OCI-LY7 (cell line): ENCODE measurements around the gene KRT39. TPM values are rescaled to one million over a fixed set of nuclear protein-coding genes. Genes with fewer than 3 reads are reported as not detected.

Source experiments
- BruUV-seq: library from RNA; stranded (reverse); fragments of 400-500 nt; replicated peaks from 2 replicates; lab custom pipeline; 2021; lab: Mats Ljungman, UMichigan
- CTCF ChIA-PET: fragments of 300-600 bp; sonication (Branson Sonifier 250); formaldehyde crosslinking; loops from one replicate; lab custom pipeline; 2022; ENCODE audit warnings: antibody characterized with exemption; ENCODE audit not compliant: unreplicated experiment; lab: Charles Lee
- POLR2A ChIA-PET: fragments of 300-600 bp; sonication (Branson Sonifier 250); formaldehyde crosslinking; loops from one replicate; lab custom pipeline; 2022; ENCODE audit warnings: antibody characterized with exemption; lab: Charles Lee
- DNase-seq: peaks from one replicate; pipeline ENCODE4 v3.0.0-alpha.2; 2015; ENCODE audit warnings: low spot score
- H2AFZ ChIP-seq: fragments of 200-600 bp; sonication (generic), shearing (Covaris generic); 2 replicates; pipeline ENCODE4 v1.6.1; 2014; ENCODE audit warnings: mild to moderate bottlenecking, antibody characterized with exemption, low read length, moderate library complexity
- H3K27ac ChIP-seq: fragments of 200-600 bp; sonication (generic); 2 replicates; pipeline ENCODE4 v1.5.1; 2014; ENCODE audit warnings: mixed run types, low read depth, mild to moderate bottlenecking, moderate library complexity, low read length, inconsistent platforms; ENCODE audit not compliant: poor library complexity, severe bottlenecking
- H3K36me3 ChIP-seq: fragments of 200-600 bp; sonication (generic); 2 replicates; pipeline ENCODE4 v1.6.1; 2014; ENCODE audit warnings: mild to moderate bottlenecking, antibody characterized with exemption, low read length, moderate library complexity, mixed read lengths; ENCODE audit not compliant: insufficient read depth
- H3K4me1 ChIP-seq: fragments of 200-600 bp; sonication (generic); 2 replicates; pipeline ENCODE4 v1.5.1; 2014; ENCODE audit warnings: mild to moderate bottlenecking, low read length; ENCODE audit not compliant: insufficient read depth, poor library complexity, severe bottlenecking
- H3K4me2 ChIP-seq: fragments of 200-600 bp; sonication (generic); 2 replicates; pipeline ENCODE4 v1.6.1; 2014; ENCODE audit warnings: mild to moderate bottlenecking, low read length
- H3K4me3 ChIP-seq: fragments of 200-600 bp; sonication (generic); 2 replicates; pipeline ENCODE4 v1.5.1; 2014; ENCODE audit warnings: mild to moderate bottlenecking, low read depth, low read length; ENCODE audit not compliant: poor library complexity, severe bottlenecking
- H3K79me2 ChIP-seq: fragments of 200-600 bp; sonication (generic); 2 replicates; pipeline ENCODE4 v1.6.1; 2016; ENCODE audit warnings: low read depth, mild to moderate bottlenecking, low read length, moderate library complexity, mixed read lengths; ENCODE audit not compliant: insufficient read depth
- H3K9me2 ChIP-seq: fragments of 200-600 bp; sonication (generic); 2 replicates; pipeline ENCODE4 v1.6.1; 2016; ENCODE audit warnings: mild to moderate bottlenecking, low read length, mixed read lengths; ENCODE audit not compliant: insufficient read depth
- H3K9me3 ChIP-seq: fragments of 200-600 bp; sonication (generic); 2 replicates; pipeline ENCODE4 v1.6.1; 2014; ENCODE audit warnings: mild to moderate bottlenecking, mixed run types, low read length, mixed read lengths
- H4K20me1 ChIP-seq: fragments of 200-600 bp; sonication (generic); 2 replicates; pipeline ENCODE4 v1.6.1; 2014; ENCODE audit warnings: mild to moderate bottlenecking, antibody characterized with exemption, low read length, moderate library complexity, mixed read lengths; ENCODE audit not compliant: insufficient read depth
- CTCF ChIP-seq: fragments of 200-600 bp; sonication (generic); conservative IDR thresholded peaks from 2 replicates; pipeline ENCODE4 v1.5.1; 2014; ENCODE audit warnings: mild to moderate bottlenecking, antibody characterized with exemption, low read length, moderate library complexity, mixed read lengths
- EZH2phosphoT487 ChIP-seq: fragments of 200-600 bp; sonication (generic); IDR thresholded peaks from 2 replicates; pipeline ENCODE4 v1.6.1; 2018; ENCODE audit warnings: low read depth, borderline replicate concordance, mild to moderate bottlenecking, mixed run types, antibody characterized with exemption, low read length, moderate library complexity, mixed read lengths
- intact Hi-C: fragments of 100-400 bp; cut with micrococcal nuclease; formaldehyde crosslinking; loops from one replicate; pipeline ENCODE4 v1.10.0; 2022; ENCODE audit not compliant: unreplicated experiment
- total RNA-seq, 2 experiments: library from RNA; depleted of rRNA in 1 of 2; stranded (reverse); fragments of >200 nt in 1 of 2; shearing (Covaris generic) in 1 of 2; gene quantifications; 2 replicates each; pipeline ENCODE4 v1.2.3, GENCODE V29; 2014 to 2022

Gene KRT39
- total RNA-seq, 2 experiments from 2014 or later, result not detected

GRCh38 chr17:40916366-40916765 is 50.4 kb downstream of the KRT39 start:
- intact Hi-C loops, result no loop called here

DNA sequence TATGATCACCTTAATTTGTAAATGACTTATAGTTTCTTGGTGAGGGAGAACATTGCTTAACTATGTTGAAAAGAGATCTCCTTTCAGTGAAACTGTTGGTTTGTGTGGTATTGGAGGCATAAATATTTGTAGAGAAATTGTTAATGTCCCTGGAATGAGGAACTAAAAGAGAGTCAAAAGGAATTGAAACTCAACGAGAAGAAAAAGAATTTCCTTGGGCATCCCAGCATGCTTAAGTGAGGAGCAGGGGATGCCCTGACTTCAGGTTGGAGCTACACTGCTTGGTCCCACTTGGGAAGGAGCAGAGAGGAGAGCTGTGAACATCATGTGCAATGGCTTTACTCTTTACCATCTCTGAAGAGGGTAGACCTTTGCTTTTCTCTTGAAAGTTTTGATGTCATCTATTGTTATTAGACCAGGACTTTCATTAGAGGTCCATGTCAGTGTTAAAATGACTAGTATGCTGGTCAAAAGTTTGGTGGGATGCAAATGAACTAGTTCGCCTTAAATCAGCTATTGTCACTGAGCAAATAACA is 51.0 kb downstream of the KRT39 start:
- intact Hi-C loops, result no loop called here
- no peaks in the 10 kb centered on the region for H4K20me1 ChIP-seq
- no peaks in the 10 kb centered on the region for H3K79me2 ChIP-seq
- H2AFZ ChIP-seq, result no peak overlapping the region
- no peaks in the 10 kb centered on the region for H3K4me1 ChIP-seq
- no peaks in the 10 kb centered on the region for H3K36me3 ChIP-seq
- H3K9me2 ChIP-seq, result no peaks in the 10 kb centered on the region
- ChIA-PET CTCF (no interaction called here), POLR2A (no interaction called here)
- H3K4me3 ChIP-seq, result no peak overlapping the region
- no peak for TF ChIP-seq EZH2phosphoT487
- no peak for TF ChIP-seq CTCF
- H3K4me2 ChIP-seq, result no peak overlapping the region
- no peaks in the 10 kb centered on the region for H3K9me3 ChIP-seq
- H3K27ac ChIP-seq, result no peak overlapping the region
- no TSS peak for BruUV-seq
- DNase-seq, result no peak

More at GRCh38 chr17:40916366-40916765, 50.4 kb downstream of the KRT39 start:
- no peak overlapping the region for H3K27ac ChIP-seq
- TF ChIP-seq CTCF (no peak), EZH2phosphoT487 (no peak)
- H3K36me3 ChIP-seq, result no peaks in the 10 kb centered on the region
- H3K4me1 ChIP-seq, result no peaks in the 10 kb centered on the region
- H2AFZ ChIP-seq, result no peak overlapping the region
- H4K20me1 ChIP-seq, result no peaks in the 10 kb centered on the region
- ChIA-PET CTCF (no interaction called here), POLR2A (no interaction called here)
- no peak overlapping the region for H3K4me3 ChIP-seq
- H3K4me2 ChIP-seq, result no peak overlapping the region
- no TSS peak for BruUV-seq
- no peaks in the 10 kb centered on the region for H3K79me2 ChIP-seq
- no peak for DNase-seq
- H3K9me3 ChIP-seq, result no peaks in the 10 kb centered on the region
- no peaks in the 10 kb centered on the region for H3K9me2 ChIP-seq

- H2AFZ ChIP-seq, result no peak overlapping the region
- no peaks in the 10 kb centered on the region for H3K9me2 ChIP-seq
- no peak overlapping the region for H3K27ac ChIP-seq
- no peak overlapping the region for H3K4me2 ChIP-seq
- no peaks in the 10 kb centered on the region for H3K4me1 ChIP-seq
- no peaks in the 10 kb centered on the region for H3K9me3 ChIP-seq
- intact Hi-C loops, result no loop called here
- H3K36me3 ChIP-seq, result no peaks in the 10 kb centered on the region
- H3K4me3 ChIP-seq, result no peak overlapping the region
- ChIA-PET POLR2A (no interaction called here), CTCF (no interaction called here)
- no peaks in the 10 kb centered on the region for H3K79me2 ChIP-seq
- no peak for DNase-seq
- H4K20me1 ChIP-seq, result no peaks in the 10 kb centered on the region
- TF ChIP-seq EZH2phosphoT487 (no peak), CTCF (no peak)
- no TSS peak for BruUV-seq
Measured at GRCh38 chr17:40915199-40915661, 51.5 kb downstream of the KRT39 start.
